Measurements from ENCODE around the gene CCDC182. TPM values are rescaled to one million over a fixed set of nuclear protein-coding genes. Genes with fewer than 3 reads are reported as not detected.

Gene CCDC182
- total and polyA plus RNA-seq, 7 experiments from 2014 or later: not detected

DNA sequence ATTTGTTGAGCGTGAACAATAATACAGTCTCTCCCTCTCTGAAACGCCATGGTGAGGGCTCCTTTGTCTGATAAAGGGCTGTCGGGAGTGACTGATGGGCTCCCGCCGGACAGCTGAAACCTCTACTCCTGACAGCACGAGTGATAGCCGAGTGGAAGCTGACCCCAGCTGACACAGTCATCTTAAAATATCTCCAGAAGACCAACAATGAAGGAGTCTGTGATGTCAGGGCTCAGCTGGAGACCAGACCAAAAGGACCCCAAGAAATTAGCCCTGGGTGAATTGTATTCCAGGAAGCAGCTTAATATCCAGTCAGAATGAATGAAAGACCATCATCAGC lies 22.4 kb downstream of the CCDC182 start:
- ChIA-PET POLR2A (no interaction called here), CTCF (interaction anchor here (0.7 kb wide), 1 partner anchor 1285 kb away, joined by 3 read pairs; no protein-coding TSS in a partner anchor)
- no peaks in the 10 kb centered on the region for H3K36me3 Mint-ChIP-seq
- no peak overlapping the region for H3K4me3 ChIP-seq (ENCODE audit: low read length)
- H3K27me3 ChIP-seq (ENCODE audit: control insufficient read depth in 2 of 2, insufficient read depth in 2 of 2, low read length in 2 of 2): no peaks in the 10 kb centered on the region
- peaks cover under 1 to 22% (median 1%) of the 10 kb centered on the region in 5 donors for H3K27me3 Mint-ChIP-seq
- intact Hi-C loops (cut with micrococcal nuclease): no loop called here
- H3K4me1 ChIP-seq (ENCODE audit: control insufficient read depth in 2 of 2, insufficient read depth in 2 of 2, low read length in 2 of 2): peaks cover 0 to 4% of the 10 kb centered on the region in 2 donors
- H3K27ac Mint-ChIP-seq: no peak overlapping the region
- peaks cover 0 to 2% (median 0%) of the 10 kb centered on the region in 7 donors for H3K4me1 Mint-ChIP-seq
- no peak overlapping the region for H3K4me3 Mint-ChIP-seq
- no peaks in the 10 kb centered on the region for H3K9me3 ChIP-seq (ENCODE audit: control insufficient read depth in 2 of 3, low read length in 3 of 3)
- H3K27ac ChIP-seq (ENCODE audit: low read depth, low read length): no peak overlapping the region
- ATAC-seq: no peak
- no peaks in the 10 kb centered on the region for H3K9me3 Mint-ChIP-seq
- DNase-seq: no peak
- no peaks in the 10 kb centered on the region for H3K36me3 ChIP-seq (ENCODE audit: control insufficient read depth in 2 of 3, insufficient read depth in 3 of 3, low read length in 3 of 3)

DNA sequence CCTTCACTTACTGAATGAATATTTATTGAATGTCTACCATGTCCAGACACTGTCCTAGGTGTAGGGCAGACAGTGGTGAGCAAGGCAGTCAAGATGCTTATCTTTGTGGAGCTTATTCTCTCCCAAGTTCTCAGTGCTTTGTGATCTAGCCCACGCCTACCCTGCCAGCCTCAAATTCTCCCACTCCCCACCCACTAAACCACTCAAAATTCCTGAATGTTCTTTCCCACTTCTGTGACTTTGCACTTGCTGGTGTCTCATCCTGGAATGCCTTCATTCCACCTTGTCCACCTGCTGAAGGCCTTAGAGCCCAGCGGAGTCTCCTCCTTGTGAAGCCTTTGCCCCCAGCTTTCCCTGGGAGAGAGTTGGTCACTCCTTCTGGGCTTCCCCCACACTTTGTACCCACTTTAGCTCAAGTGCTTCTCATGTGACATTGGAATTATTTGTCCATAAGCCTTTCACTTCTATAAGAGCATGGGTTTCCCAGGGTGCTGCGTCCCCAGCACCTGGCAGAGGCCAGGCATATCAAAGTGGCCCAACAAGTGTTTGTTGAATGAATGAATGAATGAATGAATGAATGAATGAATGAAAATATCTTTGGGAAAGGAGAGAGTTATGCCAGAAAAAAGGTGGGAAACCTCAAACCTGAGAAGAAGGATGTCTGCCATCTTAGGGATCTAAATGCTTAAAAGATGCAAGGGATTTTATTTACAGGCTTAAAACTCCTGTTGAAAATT lies 23.0 kb downstream of the CCDC182 start:
- no peak overlapping the region for H3K4me3 ChIP-seq (ENCODE audit: low read length)
- no peak overlapping the region for H3K27ac ChIP-seq (ENCODE audit: low read depth, low read length)
- ChIA-PET POLR2A (no interaction called here), CTCF (interaction anchor here (0.7 kb wide), 1 partner anchor 1285 kb away, joined by 3 read pairs; no protein-coding TSS in a partner anchor)
- Mint-ChIP-seq H3K4me3 (no peak overlapping the region), H3K27me3 (peaks cover 6 to 27% (median 7%) of the 10 kb centered on the region in 5 donors), H3K9me3 (no peaks in the 10 kb centered on the region), H3K36me3 (no peaks in the 10 kb centered on the region), H3K27ac (no peak overlapping the region), H3K4me1 (peaks cover 0 to 2% (median 0%) of the 10 kb centered on the region in 7 donors)
- intact Hi-C loops (cut with micrococcal nuclease): no loop called here
- H3K4me1 ChIP-seq (ENCODE audit: control insufficient read depth in 2 of 2, insufficient read depth in 2 of 2, low read length in 2 of 2): peaks cover 0 to 4% of the 10 kb centered on the region in 2 donors
- H3K36me3 ChIP-seq (ENCODE audit: control insufficient read depth in 2 of 3, insufficient read depth in 3 of 3, low read length in 3 of 3): no peaks in the 10 kb centered on the region
- no peak for DNase-seq
- H3K9me3 ChIP-seq (ENCODE audit: control insufficient read depth in 2 of 3, low read length in 3 of 3): no peaks in the 10 kb centered on the region
- no peaks in the 10 kb centered on the region for H3K27me3 ChIP-seq (ENCODE audit: control insufficient read depth in 2 of 2, insufficient read depth in 2 of 2, low read length in 2 of 2)
- no peak for ATAC-seq

DNA sequence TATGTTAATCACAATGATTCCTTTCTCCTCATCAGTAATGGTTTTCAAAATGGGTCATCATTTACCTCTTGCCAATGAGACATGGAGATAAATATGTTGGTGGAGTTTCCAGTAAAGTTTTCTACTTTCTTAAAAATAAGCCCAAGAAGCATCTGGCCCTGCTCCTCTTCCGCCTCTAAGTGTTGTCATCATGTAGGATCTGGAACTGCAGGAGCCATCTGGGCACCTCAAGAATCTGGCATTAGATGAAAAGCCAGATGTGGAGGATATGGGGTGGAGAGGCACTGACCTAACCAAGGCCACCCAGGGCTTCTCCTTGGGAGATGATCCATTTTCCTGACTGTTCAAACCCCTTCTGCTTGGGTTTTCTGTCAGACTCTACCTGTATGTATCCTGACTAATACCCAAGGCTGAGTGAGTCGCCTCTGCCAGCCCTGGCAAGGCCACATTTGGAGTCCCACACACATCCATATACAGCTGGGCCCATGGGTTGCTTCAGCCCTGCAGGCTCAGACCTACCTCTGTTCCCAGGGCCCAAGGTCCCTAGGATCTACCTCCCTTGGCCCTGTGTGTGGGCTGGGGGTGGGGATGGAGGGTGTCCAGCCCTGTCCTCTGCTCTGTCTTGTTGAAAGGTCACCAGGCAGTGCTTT lies 24.6 kb downstream of the CCDC182 start:
- Histone ChIP-seq H3K27ac (ENCODE audit: low read depth, low read length) (no peak overlapping the region), H3K4me3 (ENCODE audit: low read length) (no peak overlapping the region), H3K27me3 (ENCODE audit: control insufficient read depth in 2 of 2, insufficient read depth in 2 of 2, low read length in 2 of 2) (no peaks in the 10 kb centered on the region), H3K36me3 (ENCODE audit: control insufficient read depth in 2 of 3, insufficient read depth in 3 of 3, low read length in 3 of 3) (no peaks in the 10 kb centered on the region), H3K4me1 (ENCODE audit: control insufficient read depth in 2 of 2, insufficient read depth in 2 of 2, low read length in 2 of 2) (peaks cover 0 to 4% of the 10 kb centered on the region in 2 donors), H3K9me3 (ENCODE audit: control insufficient read depth in 2 of 3, low read length in 3 of 3) (no peaks in the 10 kb centered on the region)
- Mint-ChIP-seq H3K27me3 (peaks cover 13 to 43% (median 17%) of the 10 kb centered on the region in 5 donors), H3K36me3 (no peaks in the 10 kb centered on the region), H3K27ac (no peak overlapping the region), H3K4me1 (peaks cover 0 to 2% (median 0%) of the 10 kb centered on the region in 7 donors), H3K4me3 (no peak overlapping the region), H3K9me3 (no peaks in the 10 kb centered on the region)
- CTCF ChIA-PET: no interaction called here
- POLR2A ChIA-PET: no interaction called here
- ATAC-seq (no peak), DNase-seq (no peak)
- intact Hi-C loops (cut with micrococcal nuclease): no loop called here

DNA sequence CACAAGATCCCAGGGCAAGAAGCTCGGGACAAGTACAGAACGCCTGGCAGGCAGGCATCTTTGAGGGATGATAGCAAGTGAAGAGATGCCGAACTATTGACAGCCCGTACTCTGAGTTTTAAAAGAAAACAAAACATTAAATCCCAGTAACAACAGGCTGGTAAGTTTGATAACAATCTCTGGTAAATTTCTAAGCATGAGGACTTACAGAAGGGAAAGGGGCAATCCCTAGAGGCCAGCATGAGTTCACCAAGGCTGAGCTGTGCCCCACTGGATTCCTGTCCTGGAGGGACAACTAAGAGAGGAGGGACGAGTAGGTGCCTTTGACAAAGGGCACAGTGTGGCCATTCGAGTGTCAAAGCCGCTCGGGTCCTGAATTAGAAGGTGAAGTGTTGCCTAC lies 26.2 kb downstream of the CCDC182 start:
- CTCF ChIA-PET: interaction anchor here (0.6 kb wide), 1 partner anchor 112 kb away, joined by 3 read pairs; no protein-coding TSS in a partner anchor
- no peak overlapping the region for H3K4me3 Mint-ChIP-seq
- H3K27me3 Mint-ChIP-seq: peaks cover 19 to 53% (median 26%) of the 10 kb centered on the region in 5 donors
- Histone ChIP-seq H3K27ac (ENCODE audit: low read depth, low read length) (no peak overlapping the region), H3K4me1 (ENCODE audit: control insufficient read depth in 2 of 2, insufficient read depth in 2 of 2, low read length in 2 of 2) (peaks cover 0 to 4% of the 10 kb centered on the region in 2 donors), H3K36me3 (ENCODE audit: control insufficient read depth in 2 of 3, insufficient read depth in 3 of 3, low read length in 3 of 3) (no peaks in the 10 kb centered on the region), H3K27me3 (ENCODE audit: control insufficient read depth in 2 of 2, insufficient read depth in 2 of 2, low read length in 2 of 2) (no peaks in the 10 kb centered on the region), H3K9me3 (ENCODE audit: control insufficient read depth in 2 of 3, low read length in 3 of 3) (no peaks in the 10 kb centered on the region), H3K4me3 (ENCODE audit: low read length) (no peak overlapping the region)
- H3K27ac Mint-ChIP-seq: no peak overlapping the region
- POLR2A ChIA-PET: no interaction called here
- H3K36me3 Mint-ChIP-seq: no peaks in the 10 kb centered on the region
- no peak for DNase-seq
- ATAC-seq: no peak
- intact Hi-C loops (cut with micrococcal nuclease): no loop called here
- H3K9me3 Mint-ChIP-seq: no peaks in the 10 kb centered on the region
- H3K4me1 Mint-ChIP-seq: peaks cover 0 to 2% (median 0%) of the 10 kb centered on the region in 7 donors

DNA sequence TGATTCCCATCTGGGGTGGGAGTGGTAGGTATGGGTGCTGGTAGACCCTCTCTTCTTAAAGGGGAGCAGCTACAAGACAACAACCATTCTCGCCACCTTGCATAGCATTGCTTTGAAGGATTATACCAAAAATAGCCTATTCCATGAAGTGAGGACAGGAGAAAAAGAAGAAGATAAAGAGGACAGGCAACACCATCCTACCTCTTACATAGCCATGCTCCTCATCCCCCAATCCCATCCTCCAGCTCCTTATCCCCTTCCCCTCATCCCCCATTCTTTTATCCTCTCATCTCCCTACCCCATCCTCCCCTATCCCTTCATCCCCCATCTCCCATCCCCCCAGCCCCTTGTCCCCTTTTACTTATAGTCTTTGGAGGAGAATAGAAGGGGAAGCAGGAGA lies 29.1 kb downstream of the CCDC182 start:
- H3K4me3 Mint-ChIP-seq: no peak overlapping the region
- H3K9me3 ChIP-seq (ENCODE audit: control insufficient read depth in 2 of 3, low read length in 3 of 3): no peaks in the 10 kb centered on the region
- ATAC-seq: no peak
- H3K27me3 ChIP-seq (ENCODE audit: control insufficient read depth in 2 of 2, insufficient read depth in 2 of 2, low read length in 2 of 2): peaks cover 0 to 2% of the 10 kb centered on the region in 2 donors
- H3K27ac ChIP-seq (ENCODE audit: low read depth, low read length): no peak overlapping the region
- ChIA-PET CTCF (no interaction called here), POLR2A (no interaction called here)
- H3K4me1 Mint-ChIP-seq: no peaks in the 10 kb centered on the region
- H3K4me3 ChIP-seq (ENCODE audit: low read length): no peak overlapping the region
- H3K9me3 Mint-ChIP-seq: peaks cover 0 to 2% (median 0%) of the 10 kb centered on the region in 11 donors
- H3K36me3 Mint-ChIP-seq: no peaks in the 10 kb centered on the region
- no peaks in the 10 kb centered on the region for H3K36me3 ChIP-seq (ENCODE audit: control insufficient read depth in 2 of 3, insufficient read depth in 3 of 3, low read length in 3 of 3)
- intact Hi-C loops (cut with micrococcal nuclease): no loop called here
- DNase-seq: no peak
- H3K27ac Mint-ChIP-seq: no peak overlapping the region
- no peaks in the 10 kb centered on the region for H3K4me1 ChIP-seq (ENCODE audit: control insufficient read depth in 2 of 2, insufficient read depth in 2 of 2, low read length in 2 of 2)
- peaks cover 23 to 68% (median 35%) of the 10 kb centered on the region in 5 donors for H3K27me3 Mint-ChIP-seq

DNA sequence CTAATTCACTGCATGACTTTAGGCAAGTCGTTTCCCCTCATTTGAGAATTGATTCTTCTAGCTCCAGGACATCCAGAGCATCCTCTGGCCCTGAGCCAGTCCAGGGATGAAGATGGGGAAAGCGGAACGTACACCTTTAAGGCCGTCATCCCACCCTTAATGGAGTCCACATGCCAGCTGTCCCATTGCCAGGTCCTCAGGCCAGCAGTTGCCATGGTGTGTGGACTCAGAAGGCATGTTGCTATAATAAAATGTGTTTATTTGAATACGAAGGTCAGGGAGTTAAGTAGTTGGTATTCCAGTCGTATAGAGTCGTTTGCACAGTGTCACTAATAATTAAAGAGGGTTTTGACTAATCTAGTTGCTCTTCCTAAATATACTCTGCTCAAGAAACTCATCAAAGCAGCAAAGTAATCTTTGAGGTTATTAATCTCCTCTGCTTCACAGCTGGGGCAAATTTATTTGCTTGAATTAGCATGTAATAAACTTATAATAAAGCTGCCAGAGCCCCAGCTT lies 30.4 kb downstream of the CCDC182 start:
- no peaks in the 10 kb centered on the region for H3K4me1 ChIP-seq (ENCODE audit: control insufficient read depth in 2 of 2, insufficient read depth in 2 of 2, low read length in 2 of 2)
- no peaks in the 10 kb centered on the region for H3K9me3 ChIP-seq (ENCODE audit: control insufficient read depth in 2 of 3, low read length in 3 of 3)
- no peak for ATAC-seq
- Mint-ChIP-seq H3K27me3 (peaks cover 23 to 64% (median 35%) of the 10 kb centered on the region in 5 donors), H3K4me3 (no peak overlapping the region), H3K27ac (no peak overlapping the region), H3K36me3 (no peaks in the 10 kb centered on the region), H3K9me3 (peaks cover 0 to 7% (median 0%) of the 10 kb centered on the region in 11 donors), H3K4me1 (no peaks in the 10 kb centered on the region)
- ChIA-PET POLR2A (no interaction called here), CTCF (no interaction called here)
- DNase-seq: peak in 1 of 9 donors; percentile 3
- intact Hi-C loops (cut with micrococcal nuclease): no loop called here
- peaks cover 0 to 2% of the 10 kb centered on the region in 2 donors for H3K27me3 ChIP-seq (ENCODE audit: control insufficient read depth in 2 of 2, insufficient read depth in 2 of 2, low read length in 2 of 2)
- no peak overlapping the region for H3K27ac ChIP-seq (ENCODE audit: low read depth, low read length)
- H3K4me3 ChIP-seq (ENCODE audit: low read length): no peak overlapping the region
- no peaks in the 10 kb centered on the region for H3K36me3 ChIP-seq (ENCODE audit: control insufficient read depth in 2 of 3, insufficient read depth in 3 of 3, low read length in 3 of 3)
